H9 (cell line): ENCODE measurements around the gene ZNF844. TPM values are rescaled to one million over a fixed set of nuclear protein-coding genes. Genes with fewer than 3 reads are reported as not detected.

ENCODE experiments used
- DNase-seq: peaks from one replicate; pipeline ENCODE4 v3.0.0-alpha.2; 2017
- H2AFZ ChIP-seq: one replicate; pipeline ENCODE4 v1.6.1; 2013; ENCODE audit warnings: mild to moderate bottlenecking, low read length, control low read depth, moderate library complexity
- H2AK5ac ChIP-seq: 2 replicates; pipeline ENCODE4 v1.6.1; 2013; ENCODE audit warnings: low read length, control low read depth, mixed read lengths; ENCODE audit not compliant: insufficient read length
- H2BK120ac ChIP-seq: one replicate; pipeline ENCODE4 v1.6.1; 2013; ENCODE audit warnings: low read depth, mild to moderate bottlenecking, low read length, control low read depth, inconsistent platforms; ENCODE audit not compliant: poor library complexity, severe bottlenecking
- H2BK12ac ChIP-seq: 2 replicates; pipeline ENCODE4 v1.6.1; 2013; ENCODE audit warnings: low read length, control low read depth, mixed read lengths, low read depth; ENCODE audit not compliant: insufficient read length
- H2BK15ac ChIP-seq: 2 replicates; pipeline ENCODE4 v1.6.1; 2013; ENCODE audit warnings: low read depth, low read length, control low read depth
- H2BK20ac ChIP-seq: one replicate; pipeline ENCODE4 v1.6.1; 2013; ENCODE audit warnings: low read depth, mild to moderate bottlenecking, low read length, control low read depth, inconsistent platforms; ENCODE audit not compliant: poor library complexity, severe bottlenecking
- H2BK5ac ChIP-seq: 2 replicates; pipeline ENCODE4 v1.6.1; 2013; ENCODE audit warnings: low read length, control low read depth, mixed read lengths; ENCODE audit not compliant: insufficient read length
- H3K14ac ChIP-seq: 2 replicates; pipeline ENCODE4 v1.6.1; 2013; ENCODE audit warnings: low read length, control low read depth; ENCODE audit not compliant: insufficient read depth
- H3K18ac ChIP-seq: 2 replicates; pipeline ENCODE4 v1.6.1; 2013; ENCODE audit warnings: low read depth, mild to moderate bottlenecking, mixed read lengths, low read length, control low read depth; ENCODE audit not compliant: insufficient read length
- H3K23ac ChIP-seq: 2 replicates; pipeline ENCODE4 v1.6.1; 2013; ENCODE audit warnings: low read length, control low read depth, mixed read lengths, low read depth; ENCODE audit not compliant: insufficient read length
- H3K23me2 ChIP-seq: 2 replicates; pipeline ENCODE4 v1.6.1; 2013; ENCODE audit warnings: low read depth, mild to moderate bottlenecking, mixed read lengths, low read length, control low read depth; ENCODE audit not compliant: insufficient read length, poor library complexity, severe bottlenecking
- H3K27ac ChIP-seq: 2 replicates; pipeline ENCODE4 v1.5.1; 2013; ENCODE audit warnings: low read length, control low read depth, mixed read lengths, low read depth; ENCODE audit not compliant: insufficient read length
- H3K27me3 ChIP-seq: 2 replicates; pipeline ENCODE4 v1.6.1; 2013; ENCODE audit warnings: low read length, control low read depth, inconsistent platforms; ENCODE audit not compliant: insufficient read depth
- H3K4ac ChIP-seq: 2 replicates; pipeline ENCODE4 v1.6.1; 2013; ENCODE audit warnings: low read depth, mild to moderate bottlenecking, control low read depth, inconsistent platforms, low read length, moderate library complexity
- H3K4me1 ChIP-seq: 2 replicates; pipeline ENCODE4 v1.6.1; 2013; ENCODE audit warnings: low read length, control low read depth, inconsistent platforms; ENCODE audit not compliant: insufficient read depth
- H3K4me2 ChIP-seq: 2 replicates; pipeline ENCODE4 v1.6.1; 2013; ENCODE audit warnings: low read length, control low read depth, mixed read lengths; ENCODE audit not compliant: insufficient read length, insufficient read depth
- H3K56ac ChIP-seq: 2 replicates; pipeline ENCODE4 v1.6.1; 2013; ENCODE audit warnings: low read depth, mild to moderate bottlenecking, mixed read lengths, low read length, control low read depth; ENCODE audit not compliant: insufficient read length
- H3K79me1 ChIP-seq: 2 replicates; pipeline ENCODE4 v1.6.1; 2013; ENCODE audit warnings: low read depth, mild to moderate bottlenecking, moderate library complexity, low read length, control low read depth, inconsistent platforms; ENCODE audit not compliant: insufficient read depth, poor library complexity, severe bottlenecking
- H3K79me2 ChIP-seq: 2 replicates; pipeline ENCODE4 v1.6.1; 2013; ENCODE audit warnings: low read length, control low read depth, inconsistent platforms; ENCODE audit not compliant: insufficient read depth
- H3K9ac ChIP-seq: 2 replicates; pipeline ENCODE4 v1.6.1; 2013; ENCODE audit warnings: low read length, control low read depth, mixed read lengths; ENCODE audit not compliant: insufficient read length; ENCODE audit errors: extremely low read depth
- H3K9me3 ChIP-seq: one replicate; pipeline ENCODE4 v1.6.1; 2013; ENCODE audit warnings: low read depth, low read length, inconsistent platforms; ENCODE audit not compliant: control insufficient read depth
- H3T11ph ChIP-seq: one replicate; pipeline ENCODE4 v1.6.1; 2013; ENCODE audit warnings: mild to moderate bottlenecking, low read length, control low read depth, inconsistent platforms
- H4K20me1 ChIP-seq: one replicate; pipeline ENCODE4 v1.6.1; 2013; ENCODE audit not compliant: control insufficient read depth, insufficient read length, insufficient read depth
- H4K5ac ChIP-seq: 2 replicates; pipeline ENCODE4 v1.6.1; 2013; ENCODE audit warnings: low read depth, mild to moderate bottlenecking, mixed read lengths, low read length, control low read depth; ENCODE audit not compliant: insufficient read length
- H4K8ac ChIP-seq: replicated peaks from 2 replicates; pipeline ENCODE4 v1.6.1; 2013; ENCODE audit warnings: low read length, control low read depth, mixed read lengths, low read depth; ENCODE audit not compliant: insufficient read length
- H4K91ac ChIP-seq: 2 replicates; pipeline ENCODE4 v1.6.1; 2013; ENCODE audit warnings: low read depth, mild to moderate bottlenecking, moderate library complexity, mixed read lengths, low read length, control low read depth; ENCODE audit not compliant: insufficient read length
- H3K27ac Mint-ChIP-seq, 3 experiments: 2 replicates in 2 of 3; 3 replicates in 1 of 3; pipeline ENCODE4 v1.8.0; 2020 to 2021; ENCODE audit warnings: mixed read lengths in 3 of 3, mild to moderate bottlenecking in 1 of 3, moderate library complexity in 1 of 3
- H3K27me3 Mint-ChIP-seq: 2 replicates; pipeline ENCODE4 v1.8.0; 2021; ENCODE audit warnings: low read depth, mild to moderate bottlenecking, moderate library complexity, mixed read lengths
- H3K36me3 Mint-ChIP-seq, 3 experiments: 2 replicates in 2 of 3; 3 replicates in 1 of 3; pipeline ENCODE4 v1.8.0; 2020 to 2021; ENCODE audit warnings: low read depth in 3 of 3, mixed read lengths in 3 of 3; ENCODE audit not compliant: insufficient read depth in 1 of 3
- H3K4me1 Mint-ChIP-seq, 2 experiments: 2 replicates each; pipeline ENCODE4 v1.8.0; 2020; ENCODE audit warnings: mixed read lengths in 2 of 2
- H3K4me3 Mint-ChIP-seq, 2 experiments: 2 replicates in 1 of 2; 3 replicates in 1 of 2; pipeline ENCODE4 v1.8.0; 2020 to 2021; ENCODE audit warnings: mild to moderate bottlenecking in 2 of 2, mixed read lengths in 2 of 2, moderate library complexity in 1 of 2
- H3K9me3 Mint-ChIP-seq, 2 experiments: 2 replicates in 1 of 2; 3 replicates in 1 of 2; pipeline ENCODE4 v1.8.0; 2020; ENCODE audit warnings: mild to moderate bottlenecking in 2 of 2, mixed read lengths in 2 of 2, moderate library complexity in 1 of 2
- CTCF ChIP-seq: fragments of 200-600 bp; sonication (generic); conservative IDR thresholded peaks from 3 replicates; pipeline ENCODE4 v1.8.0; 2021; ENCODE audit warnings: antibody characterized with exemption, mild to moderate bottlenecking
- WGBS: extraction: QIAGEN DNeasy Blood & Tissue Kit; methylation state at CpG from one replicate; pipeline ENCODE4 v1.1.7; 2013; ENCODE audit warnings: missing lambda C conversion rate, low lambda C conversion rate, mixed read lengths; ENCODE audit not compliant: insufficient read length; ENCODE audit errors: extremely low coverage; 5-methylcytosine and 5-hydroxymethylcytosine counted together
- total RNA-seq: library from RNA; stranded (reverse); gene quantifications from 2 replicates; pipeline ENCODE4 v1.2.1, GENCODE V29; 2021

ZNF844 gene
- total RNA-seq, 1 experiment from 2014 or later: 10.0 TPM

GRCh38 chr19:12111943-12112637 lies 47.6 kb downstream of the ZNF844 start:
- H2BK15ac ChIP-seq: no peak overlapping the region
- no peak overlapping the region for H3K9ac ChIP-seq
- no peaks in the 10 kb centered on the region for H4K20me1 ChIP-seq
- H3K14ac ChIP-seq: no peak overlapping the region
- H3T11ph ChIP-seq: no peak overlapping the region
- no peaks in the 10 kb centered on the region for H3K79me1 ChIP-seq
- H2AK5ac ChIP-seq: no peak overlapping the region
- no peak overlapping the region for H3K27ac ChIP-seq
- no peaks in the 10 kb centered on the region for H3K4me1 ChIP-seq
- H2BK120ac ChIP-seq: no peak overlapping the region
- H3K27me3 ChIP-seq: no peaks in the 10 kb centered on the region
- peaks cover 51% of the 10 kb centered on the region for H3K9me3 ChIP-seq
- H4K5ac ChIP-seq: no peak overlapping the region
- Mint-ChIP-seq H3K4me3 (no peak overlapping the region), H3K27me3 (peaks cover 3% of the 10 kb centered on the region; the same call in 1 of the 2 replicates), H3K9me3 (peaks cover 73 to 78% of the 10 kb centered on the region in 2 experiments), H3K4me1 (no peaks in the 10 kb centered on the region), H3K36me3 (peaks cover 76 to 84% (median 82%) of the 10 kb centered on the region in 3 experiments), H3K27ac (no peak overlapping the region)
- H2AFZ ChIP-seq: no peak overlapping the region
- no peak overlapping the region for H2BK5ac ChIP-seq
- H3K18ac ChIP-seq: no peak overlapping the region
- no peak overlapping the region for H3K4ac ChIP-seq
- H3K79me2 ChIP-seq: no peaks in the 10 kb centered on the region
- no peak overlapping the region for H4K8ac ChIP-seq
- no peak for DNase-seq
- H3K23me2 ChIP-seq: no peaks in the 10 kb centered on the region
- no peak overlapping the region for H2BK20ac ChIP-seq
- WGBS: no CpG with 5 or more reads among the region's 8 CpGs
- H4K91ac ChIP-seq: no peak overlapping the region
- no peak overlapping the region for H2BK12ac ChIP-seq
- no peak overlapping the region for H3K4me2 ChIP-seq
- no peak overlapping the region for H3K56ac ChIP-seq
- TF ChIP-seq CTCF: no peak
- H3K23ac ChIP-seq: no peak overlapping the region
